HepG2 (cell line): Measurements from ENCODE around the gene SLC25A10. TPM values are rescaled to one million over a fixed set of nuclear protein-coding genes. Genes with fewer than 3 reads are reported as not detected.

Source experiments
- ATF7 ChIP-seq, 2 experiments: fragments of 450-650 bp in 1 of 2; sonication (generic) in 1 of 2; formaldehyde crosslinking in 1 of 2; IDR thresholded peaks; 2 replicates each; pipeline versions ENCODE4 v1.4.0 to v1.6.1; 2016 to 2020; ENCODE audit warnings: antibody characterized with exemption in 1 of 2, mild to moderate bottlenecking in 1 of 2, missing genetic modification reagents in 1 of 2
- CC2D1A ChIP-seq: sonication (generic); formaldehyde crosslinking; IDR thresholded peaks from 2 replicates; pipeline ENCODE4 v1.8.1; 2023; ENCODE audit warnings: mild to moderate bottlenecking, missing genetic modification reagents
- CHD4 ChIP-seq: fragments of 200-600 bp; sonication (generic); IDR thresholded peaks from 2 replicates; pipeline ENCODE4 v1.7.0; 2017; ENCODE audit warnings: mild to moderate bottlenecking, low read length, borderline replicate concordance
- FOXK1 ChIP-seq: sonication (generic); formaldehyde crosslinking; IDR thresholded peaks from 2 replicates; pipeline ENCODE4 v1.4.0; 2020; ENCODE audit warnings: low read depth, missing genetic modification reagents, borderline replicate concordance
- JUND ChIP-seq: sonication (generic); formaldehyde crosslinking; IDR thresholded peaks from 2 replicates; pipeline ENCODE4 v1.8.0; 2022; ENCODE audit warnings: mild to moderate bottlenecking, missing genetic modification reagents
- NKX3-1 ChIP-seq: sonication (generic); formaldehyde crosslinking; IDR thresholded peaks from 2 replicates; pipeline ENCODE4 v1.5.0; 2020; ENCODE audit warnings: missing genetic modification reagents
- PRMT3 ChIP-seq: sonication (generic); formaldehyde crosslinking; IDR thresholded peaks from 2 replicates; pipeline ENCODE4 v1.8.1; 2022; ENCODE audit warnings: low read depth, mild to moderate bottlenecking, moderate library complexity, missing genetic modification reagents, borderline replicate concordance
- SMAD3 ChIP-seq: sonication (generic); formaldehyde crosslinking; IDR thresholded peaks from 2 replicates; pipeline ENCODE4 v1.4.0; 2020; ENCODE audit warnings: missing genetic modification reagents
- ZBTB20 ChIP-seq: sonication (generic); formaldehyde crosslinking; IDR thresholded peaks from 2 replicates; pipeline ENCODE4 v1.8.1; 2023; ENCODE audit warnings: missing genetic modification reagents, low read depth, mild to moderate bottlenecking, borderline replicate concordance
- ZHX1 ChIP-seq: sonication (generic); formaldehyde crosslinking; IDR thresholded peaks from 2 replicates; pipeline ENCODE4 v1.8.1; 2022; ENCODE audit warnings: low read depth, mild to moderate bottlenecking, missing genetic modification reagents
- ZHX2 ChIP-seq, 2 experiments: sonication (generic) in 1 of 2; formaldehyde crosslinking in 1 of 2; IDR thresholded peaks; 2 replicates each; pipeline versions ENCODE4 v1.6.1 to v1.9.0; 2014 to 2022; ENCODE audit warnings: antibody characterized with exemption in 1 of 2, borderline replicate concordance in 1 of 2, inconsistent platforms in 1 of 2, low read depth in 1 of 2, missing genetic modification reagents in 1 of 2
- ZNF143 ChIP-seq: sonication (generic); formaldehyde crosslinking; IDR thresholded peaks from 2 replicates; pipeline ENCODE4 v1.4.0; 2020; ENCODE audit warnings: missing genetic modification reagents
- ZNF441 ChIP-seq: sonication (generic); formaldehyde crosslinking; IDR thresholded peaks from 2 replicates; pipeline ENCODE4 v1.7.0; 2021; ENCODE audit warnings: missing genetic modification reagents, borderline replicate concordance
- ZNF513 ChIP-seq: sonication (generic); formaldehyde crosslinking; conservative IDR thresholded peaks from 2 replicates; pipeline ENCODE4 v1.5.0; 2020; ENCODE audit warnings: missing genetic modification reagents
- ZNF558 ChIP-seq: sonication (generic); formaldehyde crosslinking; IDR thresholded peaks from 2 replicates; pipeline ENCODE4 v1.9.0; 2022; ENCODE audit warnings: mild to moderate bottlenecking, missing genetic modification reagents, borderline replicate concordance
- ZNF614 ChIP-seq: IDR thresholded peaks from 2 replicates; pipeline ENCODE4 v1.6.1; 2018; ENCODE audit warnings: missing biosample characterization, missing genetic modification reagents, inconsistent platforms, borderline replicate concordance
- ZNF619 ChIP-seq: sonication (generic); formaldehyde crosslinking; IDR thresholded peaks from 2 replicates; pipeline ENCODE4 v1.4.0; 2020; ENCODE audit warnings: mild to moderate bottlenecking, missing genetic modification reagents
- ZNF749 ChIP-seq: sonication (generic); formaldehyde crosslinking; IDR thresholded peaks from 2 replicates; pipeline ENCODE4 v1.8.0; 2022; ENCODE audit warnings: mild to moderate bottlenecking, missing genetic modification reagents, moderate library complexity, borderline replicate concordance
- polyA plus RNA-seq, 8 experiments: library from polyadenylated mRNA; depleted of rRNA in 3 of 8; stranded (reverse) in 7 of 8; unstranded in 1 of 8; fragments of >200 nt; fragmentation: Illumina TruSeq in 4 of 8; extraction: Trizol in 4 of 8; gene quantifications; 2 replicates each; pipeline versions ENCODE4 v1.2.1 to v1.2.3, GENCODE V29; 2011 to 2016; ENCODE audit warnings: low read depth in 4 of 8, missing spikeins in 1 of 8, mixed read lengths in 1 of 8; ENCODE audit not compliant: insufficient read depth in 1 of 8
- total RNA-seq, 5 experiments: library from RNA; depleted of rRNA; stranded (reverse); fragments of >200 nt; fragmentation: Illumina TruSeq; extraction: Trizol; gene quantifications; 2 replicates each; pipeline ENCODE4 v1.2.3, GENCODE V29; 2016; ENCODE audit warnings: low read depth in 1 of 5

Gene SLC25A10
- total and polyA plus RNA-seq, 2 of the 13 experiments (the other 11 are each of a cell fraction or from before 2014, with no cell fraction given) = 46.5 to 140 TPM

- TF ChIP-seq ZHX2 (IDR thresholded peaks at IDR 0.05; ENCODE audit: low read depth) (no peak), ZHX2 (CRISPR knock-in tag; IDR thresholded peaks at IDR 0.05; ENCODE audit: borderline replicate concordance) (peak; percentile 99), ZNF143 (peak; percentile 76), ZNF558 (CRISPR knock-in tag) (peak; percentile 100; the same call in 1 of the 2 replicates), PRMT3 (CRISPR knock-in tag) (peak; percentile 99), ATF7 (IDR thresholded peaks at IDR 0.05) (no peak), ATF7 (CRISPR knock-in tag; IDR thresholded peaks at IDR 0.05) (peak; percentile 90), FOXK1 (peak; percentile 83), ZNF749 (peak; percentile 99), ZNF513 (CRISPR knock-in tag) (peak; percentile 94; the same call in 1 of the 2 replicates), ZBTB20 (CRISPR knock-in tag) (peak; percentile 95), SMAD3 (CRISPR knock-in tag) (peak; percentile 97), ZNF441 (CRISPR knock-in tag) (peak; percentile 96), ZNF619 (peak; percentile 88; the same call in 1 of the 2 replicates), JUND (CRISPR knock-in tag) (peak; percentile 96), ZNF614 (CRISPR knock-in tag) (peak; percentile 96), CC2D1A (0 out of 2 replicates have a peak, but pooled peaks have one; percentile 81), CHD4 (no peak), ZHX1 (CRISPR knock-in tag) (peak; percentile 90), NKX3-1 (CRISPR knock-in tag) (peak; percentile 95)
Observed at GRCh38 chr17:81711814-81712467, at the start of gene SLC25A10 (continued).
